Gastroesophageal sphincter (tissue), 4 donors: ENCODE results near the gene PRKAR1B. TPM values are rescaled to one million over a fixed set of nuclear protein-coding genes. Genes with fewer than 3 reads are reported as not detected.

Experiments used
- ATAC-seq: fragments of 150-250 bp; one replicate; pipeline ENCODE4 v1.9.1; 2016; ENCODE audit warnings: mild to moderate bottlenecking, moderate library complexity
- H3K27ac ChIP-seq, 4 donors: fragments of 200-600 bp; sonication (generic) in 3 of 4; 1 replicate in 3 of 4; 2 replicates in 1 of 4; pipeline ENCODE4 v1.5.1; 2016 to 2019
- H3K27me3 ChIP-seq: fragments of 200-600 bp; sonication (generic); one replicate; pipeline ENCODE4 v1.5.1; 2019
- H3K36me3 ChIP-seq, 2 donors: fragments of 200-600 bp; sonication (generic); one replicate each; pipeline ENCODE4 v1.5.1; 2019; ENCODE audit warnings: control low read depth in 1 of 2
- H3K4me1 ChIP-seq, 3 donors: fragments of 200-600 bp; sonication (generic); 1 replicate in 2 of 3; 2 replicates in 1 of 3; pipeline ENCODE4 v1.5.1; 2016 to 2019; ENCODE audit warnings: control low read depth in 2 of 3
- H3K4me3 ChIP-seq, 2 donors: fragments of 200-600 bp; sonication (generic); one replicate each; pipeline ENCODE4 v1.5.1; 2019; ENCODE audit warnings: mild to moderate bottlenecking in 1 of 2, moderate library complexity in 1 of 2
- H3K9me3 ChIP-seq, 3 donors: fragments of 200-600 bp; sonication (generic); one replicate each; pipeline ENCODE4 v1.5.1; 2017 to 2019; ENCODE audit warnings: control low read depth in 2 of 3
- CTCF ChIP-seq, 4 experiments: fragments of 200-600 bp in 2 of 4; fragments of 450-650 bp in 2 of 4; sonication (generic) in 1 of 4; IDR thresholded peaks; one replicate each; pipeline ENCODE4 v1.5.1; 2017 to 2019; ENCODE audit warnings: antibody characterized with exemption in 4 of 4, mild to moderate bottlenecking in 2 of 4, moderate library complexity in 2 of 4
- EP300 ChIP-seq: sonication (generic); formaldehyde crosslinking; IDR thresholded peaks from one replicate; pipeline ENCODE4 v1.6.1; 2017; ENCODE audit warnings: antibody characterized with exemption, mild to moderate bottlenecking
- POLR2A ChIP-seq, 2 donors: fragments of 450-650 bp; IDR thresholded peaks; one replicate each; pipeline ENCODE4 v1.6.1; 2017; ENCODE audit warnings: antibody characterized with exemption in 2 of 2, mild to moderate bottlenecking in 2 of 2, moderate library complexity in 1 of 2
- POLR2AphosphoS5 ChIP-seq: sonication (generic); formaldehyde crosslinking; IDR thresholded peaks from one replicate; pipeline ENCODE4 v1.6.1; 2017; ENCODE audit warnings: antibody characterized with exemption
- WGBS, 2 donors: methylation state at CpG; one replicate each; pipeline ENCODE4 v1.1.5; 2018; ENCODE audit warnings: low coverage in 1 of 2; 5-methylcytosine and 5-hydroxymethylcytosine counted together
- total RNA-seq, 4 donors: library from RNA; depleted of rRNA; stranded (reverse); fragments of >200 nt; gene quantifications; one replicate each; pipeline ENCODE4 v1.1.0, GENCODE V29; 2016

The PRKAR1B gene
- total RNA-seq, 4 donors from 2014 or later: 11.6 to 39.1 (median 24.8) TPM

DNA sequence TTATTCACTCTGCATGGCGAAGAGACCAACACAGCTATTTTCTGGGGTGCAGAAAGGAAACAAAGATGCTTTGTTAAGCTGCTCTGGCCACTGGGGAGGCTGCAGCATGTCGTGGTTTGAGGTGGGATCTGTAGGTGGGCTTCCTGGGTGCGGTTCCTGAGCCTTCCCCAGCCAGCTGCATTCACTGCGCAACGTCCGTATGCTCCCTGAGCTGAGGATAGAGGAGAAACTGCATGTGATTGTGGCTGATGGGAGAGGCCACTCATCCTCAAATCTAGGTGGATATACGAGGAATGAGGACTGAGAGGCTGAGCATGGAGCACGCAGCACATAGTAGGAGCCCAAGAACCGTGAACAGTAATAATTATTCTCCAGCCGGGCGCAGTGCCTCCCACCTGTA is 10.4 kb downstream of the PRKAR1B start:
- peaks cover 0 to 12% (median 0%) of the 10 kb centered on the region in 3 donors for H3K4me1 ChIP-seq
- TF ChIP-seq EP300 (no peak), POLR2A (IDR thresholded peaks at IDR 0.05) (no peak), CTCF (IDR thresholded peaks at IDR 0.05) (no peak), POLR2AphosphoS5 (no peak)
- H3K9me3 ChIP-seq: peaks cover 0 to 6% (median 0%) of the 10 kb centered on the region in 3 donors
- ATAC-seq: no peak
- H3K27ac ChIP-seq: no peak overlapping the region
- H3K27me3 ChIP-seq: no peaks in the 10 kb centered on the region
- WGBS, 2 donors: 70 to 80% methylated on average over 2 to 3 of the region's 11 CpGs
- no peaks in the 10 kb centered on the region for H3K36me3 ChIP-seq
- no peak overlapping the region for H3K4me3 ChIP-seq

- no peak overlapping the region for H3K4me3 ChIP-seq
- ATAC-seq: no peak
- peaks cover 0 to 6% (median 0%) of the 10 kb centered on the region in 3 donors for H3K9me3 ChIP-seq
- H3K27ac ChIP-seq: no peak overlapping the region
- H3K27me3 ChIP-seq: no peaks in the 10 kb centered on the region
- 63 to 78% methylated on average over 5 to 8 of the region's 10 CpGs for WGBS, 2 donors
- H3K4me1 ChIP-seq: peaks cover 0 to 17% (median 2%) of the 10 kb centered on the region in 3 donors
- no peaks in the 10 kb centered on the region for H3K36me3 ChIP-seq
- no peak for TF ChIP-seq POLR2AphosphoS5
- no peak for TF ChIP-seq EP300
- TF ChIP-seq CTCF (IDR thresholded peaks at IDR 0.05): no peak
- TF ChIP-seq POLR2A (IDR thresholded peaks at IDR 0.05): no peak
These were observed 10.9 kb downstream of the PRKAR1B start for GRCh38 chr7:716222-716621.

GRCh38 chr7:714251-714671 is 12.8 kb downstream of the PRKAR1B start:
- H3K9me3 ChIP-seq: peaks cover 0 to 6% (median 0%) of the 10 kb centered on the region in 3 donors
- no peak overlapping the region for H3K27ac ChIP-seq
- TF ChIP-seq POLR2AphosphoS5 (no peak), POLR2A (IDR thresholded peaks at IDR 0.05) (no peak), EP300 (no peak), CTCF (IDR thresholded peaks at IDR 0.05) (no peak)
- no peak overlapping the region for H3K4me3 ChIP-seq
- H3K4me1 ChIP-seq: peaks cover 0 to 23% (median 6%) of the 10 kb centered on the region in 3 donors
- no peaks in the 10 kb centered on the region for H3K27me3 ChIP-seq
- no peak for ATAC-seq
- no peaks in the 10 kb centered on the region for H3K36me3 ChIP-seq
- 94% methylated on average over 3 of the region's 13 CpGs for WGBS, 2 donors

DNA sequence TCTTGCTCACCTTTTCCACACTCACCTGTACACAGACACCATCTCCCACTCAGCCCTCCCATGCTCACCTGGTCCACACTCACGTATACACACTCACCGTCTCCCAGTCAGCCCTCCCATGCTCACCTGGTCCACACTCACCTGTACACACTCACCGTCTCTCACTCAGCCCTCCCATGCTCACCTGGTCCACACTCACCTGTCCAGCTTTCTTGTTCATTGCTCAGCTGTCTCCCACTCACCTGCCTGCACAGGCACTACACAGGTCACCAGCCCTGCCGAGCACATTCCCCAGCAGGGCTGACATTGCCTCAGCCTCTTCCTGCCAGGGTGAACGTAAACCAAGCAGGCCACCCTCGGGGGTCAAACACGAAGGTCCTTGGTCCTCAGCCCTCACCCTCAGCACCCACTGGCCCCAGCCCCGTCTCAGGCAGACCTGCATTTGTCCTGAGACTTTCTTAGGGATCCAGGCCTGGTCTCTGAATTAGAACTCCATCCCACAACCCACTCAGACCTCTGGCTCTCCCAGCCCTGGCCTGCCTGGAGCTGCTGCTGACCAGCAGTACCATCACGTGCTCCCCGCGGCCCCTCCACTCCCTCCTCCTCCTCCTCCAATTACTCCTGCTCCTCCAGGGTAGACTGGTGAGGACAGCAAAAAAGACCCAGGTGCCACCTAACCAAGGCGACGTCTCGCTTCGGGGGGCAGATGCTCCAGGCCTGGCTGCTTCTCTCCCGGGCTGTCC is 13.4 kb downstream of the PRKAR1B start:
- no peak overlapping the region for H3K27ac ChIP-seq
- ATAC-seq: no peak
- H3K4me3 ChIP-seq: no peak overlapping the region

More for the DNA sequence above, 13.4 kb downstream of the PRKAR1B start:
- peaks cover 0 to 6% (median 0%) of the 10 kb centered on the region in 3 donors for H3K9me3 ChIP-seq
- 89 to 92% methylated on average over 5 to 6 of the region's 16 CpGs for WGBS, 2 donors
- H3K4me1 ChIP-seq: peaks cover 0 to 23% (median 6%) of the 10 kb centered on the region in 3 donors
- no peaks in the 10 kb centered on the region for H3K27me3 ChIP-seq
- H3K36me3 ChIP-seq: no peaks in the 10 kb centered on the region
- no peak for TF ChIP-seq EP300
- TF ChIP-seq POLR2AphosphoS5: no peak
- TF ChIP-seq CTCF (IDR thresholded peaks at IDR 0.05): no peak
